Kidney (tissue), 14 donors: ENCODE data around the gene DLG2. TPM values are rescaled to one million over a fixed set of nuclear protein-coding genes. Genes with fewer than 3 reads are reported as not detected.

Experiments used
- DNase-seq, 5 donors: peaks; one replicate each; pipeline ENCODE4 v3.0.0-alpha.2; 2013 to 2020
- FAIRE-seq: peaks from 2 replicates; lab custom pipeline; 2012; peaks lifted over from hg19 to GRCh38; lab: Jason Lieb, UNC
- H3K27ac ChIP-seq, 2 donors: one replicate each; pipeline ENCODE4 v1.7.0; 2013; ENCODE audit warnings: low read depth in 2 of 2, low read length in 2 of 2, inconsistent platforms in 1 of 2
- H3K27me3 ChIP-seq: one replicate; pipeline ENCODE4 v1.7.1; 2013; ENCODE audit warnings: low read length, inconsistent platforms; ENCODE audit not compliant: control insufficient read depth, insufficient read depth
- H3K36me3 ChIP-seq, 3 donors: one replicate each; pipeline versions ENCODE4 v1.7.0 to v1.7.1; 2013; ENCODE audit warnings: low read length in 3 of 3, control low read depth in 1 of 3, inconsistent platforms in 1 of 3; ENCODE audit not compliant: insufficient read depth in 3 of 3, control insufficient read depth in 2 of 3
- H3K4me1 ChIP-seq, 3 donors: one replicate each; pipeline versions ENCODE4 v1.7.0 to v1.7.1; 2013; ENCODE audit warnings: low read length in 3 of 3, inconsistent platforms in 1 of 3, low read depth in 1 of 3; ENCODE audit not compliant: control insufficient read depth in 2 of 3, insufficient read depth in 2 of 3
- H3K4me3 ChIP-seq, 3 donors: one replicate each; pipeline versions ENCODE4 v1.7.0 to v1.8.1; 2013; ENCODE audit warnings: low read length in 3 of 3, control low read depth in 1 of 3, inconsistent platforms in 1 of 3
- H3K9ac ChIP-seq, 3 donors: one replicate each; pipeline versions ENCODE4 v1.7.0 to v1.7.1; 2013; ENCODE audit warnings: low read length in 3 of 3, control low read depth in 1 of 3, inconsistent platforms in 1 of 3
- H3K9me3 ChIP-seq, 3 donors: one replicate each; pipeline versions ENCODE4 v1.7.0 to v1.7.1; 2013; ENCODE audit warnings: low read length in 3 of 3, control low read depth in 1 of 3, inconsistent platforms in 1 of 3; ENCODE audit not compliant: control insufficient read depth in 2 of 3, insufficient read depth in 1 of 3
- intact Hi-C: fragments of 100-400 bp; cut with DNase I; formaldehyde crosslinking; loops from one replicate; pipeline ENCODE4 v1.11.1; 2022
- polyA plus RNA-seq: library from polyadenylated mRNA; stranded (reverse); fragments of 350-450 nt; fragmentation: Illumina TruSeq; extraction: RNeasy Lipid Tissue Mini Kit (QIAGEN cat#74804); gene quantifications from one replicate; pipeline ENCODE4 v1.2.3, GENCODE V29; 2014; ENCODE audit warnings: low read depth, low replicate concordance; ENCODE audit not compliant: insufficient read depth
- total RNA-seq: library from RNA; stranded (reverse); fragmentation: NEBNext Ultra II Directional; extraction: Animal tissue kit (Norgen Biotek cat#: 25700); gene quantifications from one replicate; pipeline ENCODE4 v1.2.1, GENCODE V29; 2021
- TF ChIP-seq, protein P1 (sequence below): IDR thresholded peaks from 3 replicates; pipeline ENCODE4 v1.5.1; 2012; ENCODE audit warnings: mild to moderate bottlenecking, moderate library complexity, borderline replicate concordance; ENCODE audit not compliant: insufficient read depth; ENCODE audit errors: extremely low read depth
- donor health status: control.
- donor health status: control.
- donor health status: control.
- donor health status: control.
- donor health status: control.
- donor health status: DM: yes; HTN: yes; CAD: no.
- donor health status: Normal renal cell carcinoma (clear cell type).

Gene DLG2
- total and polyA plus RNA-seq, 2 donors from 2014 or later = 2.9 to 7.2 TPM

- no peak for DNase-seq
- H3K9ac ChIP-seq = no peak overlapping the region
- H3K36me3 ChIP-seq = no peaks in the 10 kb centered on the region
- no peaks in the 10 kb centered on the region for H3K9me3 ChIP-seq
- H3K27ac ChIP-seq = no peak overlapping the region
- H3K4me1 ChIP-seq = no peaks in the 10 kb centered on the region
- TF ChIP-seq, protein P1, sequence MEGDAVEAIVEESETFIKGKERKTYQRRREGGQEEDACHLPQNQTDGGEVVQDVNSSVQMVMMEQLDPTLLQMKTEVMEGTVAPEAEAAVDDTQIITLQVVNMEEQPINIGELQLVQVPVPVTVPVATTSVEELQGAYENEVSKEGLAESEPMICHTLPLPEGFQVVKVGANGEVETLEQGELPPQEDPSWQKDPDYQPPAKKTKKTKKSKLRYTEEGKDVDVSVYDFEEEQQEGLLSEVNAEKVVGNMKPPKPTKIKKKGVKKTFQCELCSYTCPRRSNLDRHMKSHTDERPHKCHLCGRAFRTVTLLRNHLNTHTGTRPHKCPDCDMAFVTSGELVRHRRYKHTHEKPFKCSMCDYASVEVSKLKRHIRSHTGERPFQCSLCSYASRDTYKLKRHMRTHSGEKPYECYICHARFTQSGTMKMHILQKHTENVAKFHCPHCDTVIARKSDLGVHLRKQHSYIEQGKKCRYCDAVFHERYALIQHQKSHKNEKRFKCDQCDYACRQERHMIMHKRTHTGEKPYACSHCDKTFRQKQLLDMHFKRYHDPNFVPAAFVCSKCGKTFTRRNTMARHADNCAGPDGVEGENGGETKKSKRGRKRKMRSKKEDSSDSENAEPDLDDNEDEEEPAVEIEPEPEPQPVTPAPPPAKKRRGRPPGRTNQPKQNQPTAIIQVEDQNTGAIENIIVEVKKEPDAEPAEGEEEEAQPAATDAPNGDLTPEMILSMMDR = no peak
- intact Hi-C loops = no loop called here
- no peak overlapping the region for H3K4me3 ChIP-seq
- FAIRE-seq = no peak
- H3K27me3 ChIP-seq = no peaks in the 10 kb centered on the region
Observed at GRCh38 chr11:84300092-84300491, 1327.1 kb downstream of the DLG2 start.

DNA sequence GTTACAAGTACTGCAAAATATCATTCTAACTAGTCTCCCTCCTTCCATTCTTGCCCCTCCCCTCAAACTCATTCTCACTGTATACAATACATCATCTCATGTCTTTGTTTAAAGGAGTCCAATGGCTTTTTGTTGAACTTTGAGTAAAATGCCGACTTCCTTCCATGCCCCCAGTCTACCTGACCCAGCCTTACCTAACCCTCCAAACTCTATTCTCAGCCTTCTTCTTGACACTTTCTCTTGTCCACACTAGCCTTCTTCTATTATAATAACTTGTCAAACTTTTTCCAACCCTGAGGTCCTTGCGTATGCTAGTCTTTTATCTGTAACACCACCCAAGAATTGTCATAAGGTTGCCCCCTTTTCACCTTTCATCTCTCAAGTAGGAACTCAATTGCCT, 1329.6 kb downstream of the DLG2 start:
- Histone ChIP-seq H3K9me3 (no peaks in the 10 kb centered on the region), H3K27me3 (no peaks in the 10 kb centered on the region), H3K36me3 (no peaks in the 10 kb centered on the region), H3K4me1 (no peaks in the 10 kb centered on the region), H3K27ac (no peak overlapping the region), H3K4me3 (no peak overlapping the region), H3K9ac (no peak overlapping the region)
- no peak for FAIRE-seq
- intact Hi-C loops = no loop called here
- TF ChIP-seq, protein P1 = no peak
- no peak for DNase-seq

DNA sequence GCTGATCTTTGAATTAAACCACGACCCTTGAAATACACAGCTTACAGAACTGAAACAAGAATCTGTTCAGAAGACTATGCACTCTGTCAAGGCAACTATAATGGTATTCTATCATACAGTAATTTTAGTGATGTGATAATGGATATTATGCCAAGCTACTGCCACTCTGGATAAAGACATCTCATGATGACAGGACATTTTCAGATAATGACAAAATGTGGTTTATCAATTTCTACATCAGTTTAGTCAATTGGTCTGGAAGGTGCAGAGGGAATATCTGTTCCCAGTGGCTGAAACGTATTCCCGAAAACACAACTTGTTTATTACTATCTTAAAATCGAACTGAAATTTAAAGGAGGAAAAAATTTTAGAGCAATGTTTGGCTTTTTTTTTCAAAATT, 1331.3 kb downstream of the DLG2 start:
- Histone ChIP-seq H3K9ac (no peak overlapping the region), H3K9me3 (no peaks in the 10 kb centered on the region), H3K4me3 (no peak overlapping the region), H3K36me3 (no peaks in the 10 kb centered on the region), H3K27ac (no peak overlapping the region), H3K4me1 (no peaks in the 10 kb centered on the region), H3K27me3 (no peaks in the 10 kb centered on the region)
- TF ChIP-seq, protein P1 = no peak
- FAIRE-seq (no peak), DNase-seq (no peak)
- intact Hi-C loops = no loop called here

DNA sequence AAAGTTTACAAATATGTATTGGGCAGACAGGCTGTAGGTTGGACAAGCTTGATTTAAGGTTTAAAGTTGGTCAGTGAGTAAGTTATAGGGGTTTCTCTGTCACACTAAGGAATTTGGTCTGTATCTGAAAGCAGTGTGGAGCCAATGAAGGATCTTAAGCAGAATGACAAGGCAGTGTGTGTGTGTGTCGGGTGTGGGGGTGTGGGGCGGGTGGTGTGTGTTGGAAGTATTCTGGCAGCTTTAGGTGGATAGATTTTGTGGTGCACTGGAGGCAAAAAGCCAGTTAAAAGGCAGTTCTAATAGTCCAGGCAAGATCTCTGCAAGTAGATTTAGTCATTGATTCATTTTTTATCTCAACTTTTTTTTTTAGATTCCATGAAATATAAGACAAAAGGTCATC, 1334.2 kb downstream of the DLG2 start:
- Histone ChIP-seq H3K4me3 (no peak overlapping the region), H3K27me3 (no peaks in the 10 kb centered on the region), H3K9ac (no peak overlapping the region), H3K9me3 (no peaks in the 10 kb centered on the region), H3K4me1 (no peaks in the 10 kb centered on the region), H3K36me3 (no peaks in the 10 kb centered on the region), H3K27ac (no peak overlapping the region)
- DNase-seq (no peak), FAIRE-seq (no peak)
- TF ChIP-seq, protein P1 = no peak
- intact Hi-C loops = no loop called here
